COLO668 (cell line): ENCODE measurements around the gene HOXD8.

Experiments used
- DNase-seq: peaks from one replicate; lab custom pipeline; 2025; ENCODE audit not compliant: unreplicated experiment; lab: John Stamatoyannopoulos, UW

HOXD8 gene

DNA sequence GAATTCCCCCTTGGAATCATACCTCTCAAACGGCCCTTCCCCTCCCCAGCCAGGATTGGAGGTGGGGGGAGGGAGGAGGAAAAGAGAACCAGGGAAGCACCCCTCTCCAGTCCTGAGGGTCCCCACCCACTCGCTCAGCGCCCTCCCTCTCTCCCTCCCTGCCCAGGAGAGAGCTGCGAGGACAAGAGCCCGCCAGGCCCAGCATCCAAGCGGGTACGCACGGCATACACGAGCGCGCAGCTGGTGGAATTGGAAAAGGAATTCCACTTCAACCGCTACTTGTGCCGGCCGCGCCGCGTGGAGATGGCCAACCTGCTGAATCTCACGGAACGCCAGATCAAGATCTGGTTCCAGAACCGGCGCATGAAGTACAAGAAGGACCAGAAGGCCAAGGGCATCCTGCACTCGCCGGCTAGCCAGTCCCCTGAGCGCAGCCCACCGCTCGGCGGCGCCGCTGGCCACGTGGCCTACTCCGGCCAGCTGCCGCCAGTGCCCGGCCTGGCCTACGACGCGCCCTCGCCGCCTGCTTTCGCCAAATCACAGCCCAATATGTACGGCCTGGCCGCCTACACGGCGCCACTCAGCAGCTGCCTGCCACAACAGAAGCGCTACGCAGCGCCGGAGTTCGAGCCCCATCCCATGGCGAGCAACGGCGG, 42.0 kb downstream of the HOXD8 start:
- no peak for DNase-seq

DNA sequence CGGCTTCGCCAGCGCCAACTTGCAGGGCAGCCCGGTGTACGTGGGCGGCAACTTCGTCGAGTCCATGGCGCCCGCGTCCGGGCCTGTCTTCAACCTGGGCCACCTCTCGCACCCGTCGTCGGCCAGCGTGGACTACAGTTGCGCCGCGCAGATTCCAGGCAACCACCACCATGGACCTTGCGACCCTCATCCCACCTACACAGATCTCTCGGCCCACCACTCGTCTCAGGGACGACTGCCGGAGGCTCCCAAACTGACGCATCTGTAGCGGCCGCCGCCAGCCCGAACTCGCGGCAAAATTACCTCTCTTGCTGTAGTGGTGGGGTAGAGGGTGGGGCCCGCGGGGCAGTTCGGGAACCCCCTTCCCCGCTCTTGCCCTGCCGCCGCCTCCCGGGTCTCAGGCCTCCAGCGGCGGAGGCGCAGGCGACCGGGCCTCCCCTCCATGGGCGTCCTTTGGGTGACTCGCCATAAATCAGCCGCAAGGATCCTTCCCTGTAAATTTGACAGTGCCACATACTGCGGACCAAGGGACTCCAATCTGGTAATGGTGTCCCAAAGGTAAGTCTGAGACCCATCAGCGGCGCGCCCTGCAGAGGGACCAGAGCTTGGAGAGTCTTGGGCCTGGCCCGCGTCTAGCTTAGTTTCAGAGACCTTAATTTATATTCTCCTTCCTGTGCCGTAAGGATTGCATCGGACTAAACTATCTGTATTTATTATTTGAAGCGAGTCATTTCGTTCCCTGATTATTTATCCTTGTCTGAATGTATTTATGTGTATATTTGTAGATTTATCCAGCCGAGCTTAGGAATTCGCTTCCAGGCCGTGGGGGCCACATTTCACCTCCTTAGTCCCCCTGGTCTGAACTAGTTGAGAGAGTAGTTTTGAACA, 42.7 kb downstream of the HOXD8 start:
- no peak for DNase-seq

DNA sequence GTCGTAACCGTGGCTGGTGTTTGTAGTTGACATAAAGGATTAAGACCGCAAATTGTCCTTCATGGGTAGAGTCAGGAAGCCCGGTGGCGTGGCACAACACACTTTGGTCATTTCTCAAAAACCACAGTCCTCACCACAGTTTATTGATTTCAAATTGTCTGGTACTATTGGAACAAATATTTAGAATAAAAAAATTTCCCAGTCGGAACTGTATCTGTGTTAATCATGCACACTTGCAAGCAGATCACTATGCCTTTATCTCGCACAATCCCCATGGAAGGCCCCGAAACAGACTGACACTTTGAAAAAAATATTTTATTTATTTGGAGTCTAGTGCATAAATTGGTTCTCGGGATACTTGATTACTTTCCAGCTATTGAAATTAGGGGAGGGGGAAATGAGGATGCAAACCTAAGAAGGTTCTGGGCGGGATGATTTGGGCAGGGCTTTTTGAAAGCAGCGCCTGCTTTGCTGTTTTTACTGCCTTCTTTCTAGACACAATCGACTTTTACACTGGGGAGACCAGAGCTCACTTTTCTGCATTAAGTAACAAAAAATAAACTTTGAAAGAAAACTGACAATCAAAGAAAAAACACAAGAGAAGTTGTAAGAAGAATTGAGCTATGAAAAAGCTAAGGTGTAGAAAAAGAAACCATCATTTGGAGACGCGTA, 43.5 kb downstream of the HOXD8 start:
- no peak for DNase-seq

DNA sequence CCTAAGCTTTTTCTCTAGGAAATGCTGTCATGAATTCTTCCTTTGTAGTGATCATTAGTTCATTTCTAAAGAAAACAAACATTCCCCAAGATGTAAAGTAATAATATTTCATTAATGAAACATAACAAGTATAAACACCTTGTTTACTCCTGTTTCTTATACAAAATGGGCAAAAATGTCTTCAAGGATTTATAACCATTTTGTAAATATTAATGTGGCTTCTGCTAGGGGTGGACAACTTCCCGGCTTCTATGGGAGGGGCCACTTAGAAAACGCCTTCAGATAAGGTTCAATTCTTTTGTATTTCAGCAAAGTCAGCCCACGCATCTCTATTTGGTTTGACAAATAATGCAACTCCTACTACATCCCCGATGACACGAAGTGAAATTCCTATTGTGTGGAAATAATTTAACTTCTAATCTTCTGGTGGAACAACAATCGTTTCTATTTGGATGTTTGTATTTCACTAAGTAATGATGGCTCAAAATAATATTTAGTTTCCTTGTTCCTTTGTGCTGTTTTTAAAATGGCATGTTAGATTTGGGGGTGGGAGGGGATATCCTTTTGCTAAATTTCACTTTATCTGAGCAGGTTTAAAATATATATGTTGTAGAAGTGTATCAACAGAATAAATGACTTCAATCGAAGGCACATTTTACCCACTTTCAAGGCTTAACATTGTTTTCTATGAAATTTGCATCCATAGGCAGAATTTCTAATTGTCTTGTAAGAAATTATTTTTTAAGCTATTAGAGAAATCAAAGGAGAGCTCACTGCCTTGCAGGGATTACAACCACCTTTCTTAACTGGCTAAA, 44.3 kb downstream of the HOXD8 start:
- DNase-seq, result no peak

DNA sequence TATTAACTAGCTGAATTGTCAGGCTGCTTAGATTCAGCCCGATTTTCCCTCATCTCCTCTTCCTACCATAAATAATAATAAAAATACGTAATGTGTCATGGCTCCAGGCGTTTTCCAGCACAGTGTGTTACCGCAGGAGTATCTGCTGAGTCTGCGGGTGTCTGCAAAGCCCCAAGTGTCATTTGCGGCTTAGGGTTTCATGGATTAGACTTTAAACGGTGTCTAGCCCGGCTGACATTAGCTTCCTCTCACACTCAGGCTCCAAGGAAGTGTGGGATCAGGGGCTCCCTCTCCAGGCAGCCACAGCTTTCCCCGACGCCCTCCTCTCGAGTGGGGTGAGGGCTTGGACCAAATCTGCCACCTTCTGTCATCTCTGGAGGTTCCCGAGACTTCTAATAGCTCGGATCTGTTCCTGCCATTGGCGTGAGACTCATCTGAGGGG, 44.9 kb downstream of the HOXD8 start:
- peak; percentile 51 for DNase-seq

DNA sequence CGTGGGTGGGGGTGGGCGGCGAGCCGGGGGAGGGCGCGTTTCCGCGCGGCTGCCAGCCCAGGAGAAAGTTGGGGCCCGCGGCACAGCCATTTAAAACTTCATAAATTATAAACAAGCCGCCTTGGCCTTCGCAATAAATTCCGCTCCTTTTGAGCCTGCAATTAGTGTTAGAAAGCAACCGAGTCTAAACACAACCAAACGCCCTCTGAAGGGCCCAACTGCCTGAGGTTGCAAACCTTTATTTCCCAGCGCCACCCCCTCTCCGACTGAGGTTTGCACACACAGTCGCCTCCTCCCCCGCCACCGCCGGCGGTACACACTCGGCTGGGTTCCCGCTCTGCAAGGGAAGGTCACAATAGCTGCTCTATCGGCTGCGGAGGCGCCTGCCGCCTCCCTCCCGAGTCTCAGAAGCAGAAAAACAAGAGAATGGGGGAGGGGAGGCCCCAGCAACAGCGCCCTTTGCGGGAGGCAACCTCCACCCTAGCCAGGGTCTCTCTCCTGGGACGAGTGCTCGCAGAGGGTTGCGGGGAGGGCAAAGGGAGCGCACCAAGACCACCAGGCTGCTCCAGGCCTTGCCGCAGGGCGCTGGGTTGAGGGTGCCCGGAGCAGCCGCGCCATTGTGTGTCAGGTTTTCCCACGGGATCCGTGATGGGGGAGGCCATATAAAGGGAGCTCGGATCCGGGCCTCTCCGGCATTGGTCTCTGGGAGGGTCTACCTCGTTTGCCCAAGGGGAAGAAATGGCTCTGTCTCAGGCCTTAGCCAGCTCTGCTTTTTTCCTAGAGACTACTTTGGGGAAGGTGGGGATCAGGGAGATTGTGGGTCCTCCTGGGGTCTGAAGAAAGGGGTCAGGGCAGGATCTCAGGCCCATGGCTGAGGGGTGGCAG, 45.6 kb downstream of the HOXD8 start:
- peak; percentile 84 for DNase-seq

DNA sequence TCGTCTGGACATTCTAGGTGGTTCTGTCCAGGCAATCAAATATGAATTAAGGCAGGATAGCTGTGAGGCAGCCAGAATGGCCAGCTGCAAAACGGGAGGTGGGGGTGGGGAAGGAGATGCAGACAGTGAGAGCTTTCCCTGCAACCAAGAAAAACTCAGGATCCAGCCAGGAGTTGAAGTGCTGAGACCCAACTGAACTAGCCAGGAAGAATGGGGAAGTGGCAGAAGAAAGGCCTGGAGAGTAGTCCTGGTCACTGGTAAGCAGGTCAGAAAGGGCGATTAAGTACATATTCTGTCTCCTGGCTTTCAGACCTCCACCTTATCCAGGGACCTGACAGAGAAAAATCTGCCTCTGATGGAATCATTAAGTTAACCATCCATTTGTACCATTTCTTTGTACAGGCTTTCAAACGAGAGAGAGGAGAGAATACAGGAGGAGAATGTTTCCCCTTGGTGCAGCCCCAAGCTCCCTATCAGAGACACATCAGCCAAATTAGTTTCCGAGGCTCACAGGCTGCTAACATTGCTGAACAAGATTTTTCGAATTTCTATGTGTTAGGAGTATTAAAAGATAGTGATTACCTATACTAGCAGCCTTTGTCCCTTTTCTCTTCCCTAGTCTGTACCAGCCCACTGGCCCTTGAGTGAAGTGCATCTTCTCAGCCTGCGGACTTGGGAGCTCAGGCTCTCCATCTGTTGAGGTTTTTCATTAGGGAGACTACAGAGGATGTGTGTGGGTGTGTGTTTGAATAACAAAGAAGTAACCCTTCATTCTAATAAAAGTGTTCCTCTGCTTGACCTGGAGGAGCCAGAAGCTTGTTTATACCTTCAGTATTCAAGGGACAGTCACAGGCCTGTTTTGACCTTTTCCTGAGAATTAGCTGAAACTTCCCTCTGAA, 46.5 kb downstream of the HOXD8 start:
- DNase-seq, result peak; percentile 24

DNA sequence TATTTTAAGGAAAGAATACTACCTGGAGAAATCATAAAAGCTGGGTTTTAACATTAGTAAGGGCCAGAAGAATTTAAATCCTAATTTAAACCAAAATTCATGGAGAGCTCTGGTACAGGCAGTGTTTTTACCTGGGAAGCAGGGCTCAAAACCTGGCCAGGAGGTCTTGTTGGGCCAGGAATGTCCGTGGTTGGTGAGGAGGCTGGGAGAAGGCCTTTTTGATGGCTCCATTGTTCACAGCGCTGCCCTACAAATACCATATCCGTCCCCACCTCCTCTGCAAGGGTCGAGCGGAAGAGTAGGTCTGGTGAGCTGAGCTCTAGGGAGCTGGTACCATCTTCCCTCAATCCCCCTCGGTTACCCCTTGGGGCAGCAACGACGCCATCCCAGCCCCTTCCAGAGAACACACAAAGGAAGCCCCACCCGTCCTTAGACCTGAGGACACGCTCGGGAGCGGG, 48.1 kb downstream of the HOXD8 start:
- DNase-seq, result no peak

DNA sequence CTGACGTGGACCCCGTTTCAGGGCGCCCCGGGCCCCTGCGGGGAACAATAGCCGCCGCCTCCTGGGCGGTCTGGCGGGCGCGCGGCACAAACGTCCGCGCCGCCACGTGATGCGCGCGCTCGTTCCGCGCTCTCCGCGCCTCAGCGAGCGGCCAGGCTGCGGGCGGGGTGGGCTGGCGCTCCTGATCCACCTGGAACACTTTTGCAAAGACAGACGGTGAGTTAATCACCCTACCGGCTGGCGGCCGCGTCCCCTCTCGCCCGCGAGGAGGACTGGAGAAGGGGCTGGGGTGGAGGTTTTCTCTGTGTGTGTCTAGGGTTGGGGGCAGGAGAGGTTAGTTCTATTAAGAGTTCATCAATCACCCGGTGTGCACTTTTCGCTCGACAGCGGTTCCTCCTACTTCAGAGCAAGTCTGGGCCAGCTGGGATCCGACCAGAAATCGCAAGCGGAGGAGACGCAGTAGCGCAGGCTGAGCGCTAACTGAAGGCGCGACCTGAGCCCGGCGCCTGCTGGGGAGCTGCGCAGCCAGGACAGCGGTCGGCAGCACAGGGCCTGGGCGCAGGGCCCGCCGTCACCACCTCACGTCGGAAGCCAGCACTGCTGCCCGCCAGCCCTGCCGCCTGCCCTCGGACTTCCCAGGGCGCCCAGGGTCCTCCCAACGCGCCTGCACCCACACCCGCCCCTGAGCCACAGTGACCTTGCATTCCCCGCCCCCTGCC, 48.7 kb downstream of the HOXD8 start:
- DNase-seq, result peak; percentile 92

DNA sequence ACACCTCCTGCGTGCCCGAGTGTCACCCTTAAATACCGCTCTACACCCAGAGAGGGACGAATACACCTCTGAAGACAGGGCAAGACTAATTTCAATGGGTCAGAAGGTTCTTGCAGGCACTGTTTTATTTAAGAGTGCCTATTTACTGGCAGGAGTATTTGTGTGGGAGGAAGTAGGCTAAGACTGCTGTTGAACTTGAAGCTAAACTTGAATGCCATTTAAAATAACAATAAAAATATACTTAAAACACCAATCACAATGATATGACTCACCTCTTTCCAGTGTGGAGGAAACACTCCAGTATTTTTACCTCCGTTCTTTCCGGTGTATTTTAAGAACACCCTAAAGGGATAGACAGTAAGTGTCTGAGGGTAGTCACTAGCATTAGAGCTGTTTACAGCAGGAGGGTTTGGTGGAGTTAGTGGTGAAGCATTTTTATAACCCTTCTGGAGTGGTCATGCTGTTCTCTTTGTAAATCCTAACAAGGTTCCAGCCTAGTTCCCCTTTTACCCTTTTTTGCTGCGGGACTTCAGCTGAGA, 49.3 kb downstream of the HOXD8 start:
- DNase-seq, result no peak

DNA sequence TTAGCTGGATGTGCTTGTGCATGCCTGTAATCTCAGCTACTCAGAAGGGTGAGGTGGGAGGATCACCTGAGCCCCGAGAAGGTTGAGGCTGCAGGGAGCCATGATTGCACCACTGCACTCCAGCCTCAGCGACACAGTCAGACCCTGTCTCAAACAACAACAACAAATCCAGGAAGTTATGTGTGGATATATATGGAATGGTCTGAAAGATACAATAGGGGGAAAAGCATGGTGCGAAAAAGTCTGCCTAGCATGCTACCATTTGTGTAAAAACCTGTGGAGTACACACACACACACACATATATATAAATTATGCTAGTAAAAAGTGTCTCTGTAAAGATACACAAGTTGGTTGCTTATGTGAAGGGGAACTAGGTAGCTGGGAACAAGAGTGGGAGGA, 52.0 kb downstream of the HOXD8 start:
- no peak for DNase-seq
